Measurements from ENCODE around the gene SLC39A11. TPM values are rescaled to one million over a fixed set of nuclear protein-coding genes. Genes with fewer than 3 reads are reported as not detected.

SLC39A11 gene
- total RNA-seq, 1 donor from 2014 or later, result 13.2 TPM

GRCh38 chr17:72760368-72760767, 332.1 kb downstream of the SLC39A11 start:
- Mint-ChIP-seq H3K27me3 (ENCODE audit: unreplicated experiment) (peaks cover 2% of the 10 kb centered on the region), H3K36me3 (ENCODE audit: low read depth, unreplicated experiment) (no peaks in the 10 kb centered on the region), H3K4me1 (ENCODE audit: unreplicated experiment) (no peaks in the 10 kb centered on the region), H3K4me3 (ENCODE audit: unreplicated experiment) (no peak overlapping the region), H3K9me3 (ENCODE audit: unreplicated experiment) (no peaks in the 10 kb centered on the region), H3K27ac (ENCODE audit: unreplicated experiment) (no peak overlapping the region)
- no peak for DNase-seq (ENCODE audit: low spot score)
- no peak for TF ChIP-seq CTCF (IDR thresholded peaks at IDR 0.05; ENCODE audit: unreplicated experiment)

GRCh38 chr17:72759301-72759700, 333.2 kb downstream of the SLC39A11 start:
- H3K27me3 Mint-ChIP-seq (ENCODE audit: unreplicated experiment), result peaks cover 2% of the 10 kb centered on the region
- H3K9me3 Mint-ChIP-seq (ENCODE audit: unreplicated experiment), result no peaks in the 10 kb centered on the region
- no peak for TF ChIP-seq CTCF (IDR thresholded peaks at IDR 0.05; ENCODE audit: unreplicated experiment)
- no peak for DNase-seq (ENCODE audit: low spot score)
- H3K4me3 Mint-ChIP-seq (ENCODE audit: unreplicated experiment), result no peak overlapping the region
- H3K4me1 Mint-ChIP-seq (ENCODE audit: unreplicated experiment), result peaks cover 6% of the 10 kb centered on the region
- H3K36me3 Mint-ChIP-seq (ENCODE audit: low read depth, unreplicated experiment), result no peaks in the 10 kb centered on the region
- H3K27ac Mint-ChIP-seq (ENCODE audit: unreplicated experiment), result no peak overlapping the region

GRCh38 chr17:72756256-72756655, 336.2 kb downstream of the SLC39A11 start:
- no peak for DNase-seq (ENCODE audit: low spot score)
- no peaks in the 10 kb centered on the region for H3K36me3 Mint-ChIP-seq (ENCODE audit: low read depth, unreplicated experiment)
- no peak overlapping the region for H3K27ac Mint-ChIP-seq (ENCODE audit: unreplicated experiment)
- H3K4me3 Mint-ChIP-seq (ENCODE audit: unreplicated experiment), result no peak overlapping the region
- H3K27me3 Mint-ChIP-seq (ENCODE audit: unreplicated experiment), result peaks cover 3% of the 10 kb centered on the region
- H3K9me3 Mint-ChIP-seq (ENCODE audit: unreplicated experiment), result no peaks in the 10 kb centered on the region
- peaks cover 6% of the 10 kb centered on the region for H3K4me1 Mint-ChIP-seq (ENCODE audit: unreplicated experiment)
- no peak for TF ChIP-seq CTCF (IDR thresholded peaks at IDR 0.05; ENCODE audit: unreplicated experiment)

- Mint-ChIP-seq H3K36me3 (ENCODE audit: low read depth, unreplicated experiment) (no peaks in the 10 kb centered on the region), H3K4me1 (ENCODE audit: unreplicated experiment) (peaks cover 6% of the 10 kb centered on the region), H3K27ac (ENCODE audit: unreplicated experiment) (no peak overlapping the region), H3K9me3 (ENCODE audit: unreplicated experiment) (no peaks in the 10 kb centered on the region), H3K27me3 (ENCODE audit: unreplicated experiment) (peaks cover 1% of the 10 kb centered on the region), H3K4me3 (ENCODE audit: unreplicated experiment) (no peak overlapping the region)
- no peak for DNase-seq (ENCODE audit: low spot score)
- no peak for TF ChIP-seq CTCF (IDR thresholded peaks at IDR 0.05; ENCODE audit: unreplicated experiment)
Measured at GRCh38 chr17:72754513-72754912, 338.0 kb downstream of the SLC39A11 start.

GRCh38 chr17:72751746-72752145, 340.7 kb downstream of the SLC39A11 start:
- no peak for DNase-seq (ENCODE audit: low spot score)
- Mint-ChIP-seq H3K4me1 (ENCODE audit: unreplicated experiment) (peaks cover 6% of the 10 kb centered on the region), H3K4me3 (ENCODE audit: unreplicated experiment) (no peak overlapping the region), H3K9me3 (ENCODE audit: unreplicated experiment) (no peaks in the 10 kb centered on the region), H3K27me3 (ENCODE audit: unreplicated experiment) (peaks cover 1% of the 10 kb centered on the region), H3K27ac (ENCODE audit: unreplicated experiment) (no peak overlapping the region), H3K36me3 (ENCODE audit: low read depth, unreplicated experiment) (no peaks in the 10 kb centered on the region)
- TF ChIP-seq CTCF (IDR thresholded peaks at IDR 0.05; ENCODE audit: unreplicated experiment), result no peak
